ENCODE measurements around the gene TFCP2L1.

Gene TFCP2L1

DNA sequence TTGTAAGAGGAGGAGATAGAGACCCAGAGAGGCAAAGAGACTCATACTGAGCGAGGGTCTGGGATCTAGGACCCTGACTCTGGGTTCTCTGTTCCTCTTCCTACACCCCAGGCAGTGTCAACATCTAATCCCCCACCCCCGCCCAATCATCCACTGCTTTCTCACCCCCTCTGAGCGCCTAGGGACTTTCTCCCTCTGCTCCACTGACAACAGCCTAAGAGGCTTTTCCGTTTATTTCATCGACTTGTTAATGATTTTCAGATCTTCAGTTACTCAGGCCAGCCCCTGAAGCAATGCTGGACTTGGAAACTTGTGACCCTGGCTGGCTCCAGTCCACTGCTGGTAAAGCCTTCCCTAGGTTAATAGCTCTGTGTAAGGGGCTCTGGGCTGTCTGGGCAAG is 65.1 kb downstream of the TFCP2L1 start:
- DNase-seq (ENCODE audit: low read depth): no peak

DNA sequence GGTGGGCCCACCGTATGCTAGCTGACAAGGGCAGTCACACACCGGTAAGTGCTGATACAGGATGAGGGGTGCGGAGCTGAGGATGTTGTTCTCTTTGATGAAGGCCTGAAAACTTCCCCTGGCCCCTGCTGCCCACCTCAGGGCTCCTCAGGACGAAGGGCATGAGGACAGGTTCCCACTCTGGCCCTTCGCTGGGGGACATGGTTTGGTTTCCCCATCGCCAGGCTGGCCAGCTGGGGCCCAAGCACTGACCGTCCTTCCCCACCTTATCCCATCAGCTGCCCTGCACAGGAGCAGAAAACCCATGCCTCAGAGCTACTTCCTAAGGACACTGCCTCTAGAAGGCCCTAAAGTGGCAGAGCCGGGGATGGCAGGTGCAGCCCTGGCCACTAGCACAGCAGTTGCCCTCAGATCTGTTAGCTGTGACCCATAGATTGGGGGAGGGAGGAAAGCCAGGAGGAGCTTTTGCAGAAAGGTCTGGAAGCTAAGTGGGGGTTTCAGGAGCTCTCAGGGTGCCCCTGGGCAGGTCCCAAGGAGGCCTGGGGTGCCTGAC is 66.5 kb downstream of the TFCP2L1 start:
- no peak for DNase-seq (ENCODE audit: low read depth)

DNA sequence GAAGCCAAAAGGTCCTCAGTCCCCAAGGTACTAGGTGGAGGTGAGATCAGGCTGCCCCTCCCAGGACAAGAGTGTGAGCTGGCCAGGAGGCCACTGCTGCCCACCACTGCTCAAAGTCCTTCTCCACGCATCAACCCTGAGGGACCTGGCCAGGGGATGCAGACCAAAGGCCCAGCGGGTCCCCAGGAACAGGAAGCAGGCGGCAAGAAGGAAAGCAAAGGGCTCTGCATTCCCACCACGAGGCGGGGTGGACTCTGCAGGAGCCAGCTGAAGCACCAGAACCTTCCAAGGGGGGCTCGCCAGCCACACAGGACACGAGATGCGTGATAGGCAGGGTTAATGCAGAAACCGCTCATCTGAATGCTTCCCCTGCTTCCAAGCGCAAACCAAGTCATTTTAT is 67.4 kb downstream of the TFCP2L1 start:
- no peak for DNase-seq (ENCODE audit: low read depth)

DNA sequence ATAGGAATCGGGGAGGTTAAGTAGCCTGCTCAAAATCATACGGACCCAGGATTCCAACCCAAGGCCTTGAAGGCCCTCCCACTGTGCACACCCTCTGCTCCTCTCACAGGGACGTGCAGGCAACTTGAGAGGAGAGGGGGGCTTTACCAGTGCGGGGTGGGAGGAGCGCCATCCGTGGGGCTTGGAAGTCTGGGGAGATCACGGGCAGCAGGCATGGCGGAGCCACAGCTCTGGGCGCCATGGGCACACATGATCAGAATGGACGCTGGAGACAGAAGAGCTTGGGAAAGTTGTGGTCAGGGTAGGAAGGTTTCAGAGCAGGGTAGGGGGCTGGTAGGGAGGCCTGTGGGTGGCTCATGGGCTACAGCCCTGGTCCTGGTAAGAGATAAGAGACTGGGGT is 70.7 kb downstream of the TFCP2L1 start:
- DNase-seq (ENCODE audit: low read depth): no peak

DNA sequence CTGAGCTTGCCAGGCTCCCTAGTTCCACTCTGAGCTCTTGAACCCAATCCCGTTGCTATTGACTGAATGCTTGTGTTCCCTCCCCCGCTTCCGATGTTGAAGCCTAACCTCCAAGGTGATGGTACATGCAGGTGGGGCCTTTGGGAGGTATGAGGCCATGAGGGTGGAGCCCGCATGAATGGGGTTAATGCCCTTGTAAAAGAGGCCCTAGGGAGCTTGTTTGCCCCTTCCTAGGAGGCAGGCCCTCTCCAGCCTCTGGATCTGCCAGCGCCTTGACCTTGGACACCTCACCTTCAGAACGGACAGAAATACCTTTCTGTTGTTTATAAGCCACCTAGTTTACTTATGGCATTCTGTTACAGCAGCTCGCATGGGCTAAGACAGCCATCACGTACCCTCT is 71.6 kb downstream of the TFCP2L1 start:
- DNase-seq (ENCODE audit: low read depth): no peak

DNA sequence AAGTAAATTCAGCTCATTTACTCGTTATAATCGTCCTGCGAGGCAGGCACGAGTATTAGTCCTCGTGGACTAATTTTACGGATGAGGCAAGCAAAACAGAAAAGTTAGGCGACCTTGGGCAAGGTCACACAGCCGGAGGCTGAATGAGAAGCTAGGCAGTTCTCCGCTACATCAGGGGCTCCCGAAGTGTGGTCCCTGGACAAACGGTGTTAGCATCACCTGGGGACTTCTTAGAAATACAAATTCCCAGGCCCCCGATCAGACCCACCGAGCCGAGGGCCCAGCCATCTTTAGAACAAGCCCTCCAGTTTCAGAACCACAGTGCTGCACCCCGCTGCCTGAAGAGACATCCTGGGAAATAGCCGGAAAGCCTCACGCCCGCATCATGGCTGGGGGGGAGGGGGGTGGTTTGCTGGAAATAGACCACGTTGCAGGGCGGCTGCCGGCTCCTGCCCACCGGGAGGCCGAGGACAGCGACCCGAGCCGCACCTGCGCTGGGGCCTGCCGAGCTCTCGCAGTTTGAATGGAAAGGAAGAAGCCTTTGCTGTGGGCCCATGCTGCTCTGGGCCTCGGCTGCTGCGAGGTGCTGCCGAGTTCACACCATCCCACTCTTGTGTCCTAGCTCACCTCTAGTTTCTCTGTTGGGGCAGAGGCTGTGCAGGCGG is 72.2 kb downstream of the TFCP2L1 start:
- DNase-seq (ENCODE audit: low read depth): no peak

DNA sequence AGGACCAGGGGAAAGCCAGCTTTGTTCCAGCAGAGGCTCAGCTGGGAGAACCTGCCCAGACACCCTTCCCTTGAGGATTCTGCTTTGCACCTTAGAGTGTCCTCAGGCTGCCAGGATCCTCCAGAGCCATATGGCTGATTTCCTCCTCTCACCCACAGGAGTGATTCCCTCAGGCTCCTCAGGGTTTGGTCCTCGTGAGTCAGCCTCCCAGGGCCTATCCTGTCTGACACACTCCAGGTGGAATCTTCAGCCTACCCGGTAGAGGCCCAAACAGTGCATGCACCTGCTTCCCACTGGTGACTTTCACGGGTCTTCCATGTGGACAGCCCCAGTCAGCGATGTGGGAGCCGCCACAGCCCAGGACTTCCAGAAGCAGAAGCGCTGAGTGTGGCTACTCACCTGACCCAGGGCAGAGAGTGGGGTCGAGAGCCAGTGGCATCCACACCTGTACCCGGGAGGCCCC is 73.3 kb downstream of the TFCP2L1 start:
- no peak for DNase-seq (ENCODE audit: low read depth)

DNA sequence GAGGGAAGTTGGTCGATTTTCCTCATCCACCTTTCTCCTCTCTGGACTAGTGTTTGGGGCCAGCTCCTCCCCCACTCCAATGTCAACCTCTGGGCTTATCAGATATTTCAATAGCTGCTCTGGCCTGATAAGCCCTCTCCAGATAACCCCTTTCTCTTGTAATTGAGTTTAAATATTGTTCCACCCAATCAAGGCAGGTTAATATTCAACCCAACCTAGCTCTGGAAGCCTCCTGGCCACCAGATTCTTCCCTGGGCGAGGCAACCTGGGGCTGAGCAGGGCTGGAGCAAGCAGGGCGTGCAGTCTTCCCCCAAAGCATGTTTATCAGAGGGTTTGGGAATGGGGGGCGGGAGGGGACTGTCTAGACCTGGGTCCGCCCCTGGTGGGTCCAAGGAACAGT is 73.8 kb downstream of the TFCP2L1 start:
- DNase-seq (ENCODE audit: low read depth): no peak

DNA sequence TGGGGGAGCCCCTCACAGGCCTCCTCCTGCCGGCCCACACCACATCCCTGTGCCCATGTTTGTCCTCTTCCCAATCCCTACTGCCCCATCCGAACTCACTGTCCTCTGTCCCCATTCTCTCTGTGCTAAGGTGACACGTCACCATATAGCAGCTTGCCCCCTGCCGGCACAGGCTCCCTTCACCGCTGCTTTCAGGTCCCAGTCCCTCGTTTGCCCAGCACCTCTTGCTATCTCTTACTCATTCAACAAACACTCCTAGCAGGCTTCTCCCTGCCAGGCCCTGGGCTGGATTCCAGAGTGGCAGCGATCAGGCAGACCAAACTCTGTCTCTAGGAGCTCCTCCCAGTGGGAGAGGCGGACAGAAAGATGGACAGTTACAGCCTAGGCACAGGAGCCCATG is 74.3 kb downstream of the TFCP2L1 start:
- no peak for DNase-seq (ENCODE audit: low read depth)

DNA sequence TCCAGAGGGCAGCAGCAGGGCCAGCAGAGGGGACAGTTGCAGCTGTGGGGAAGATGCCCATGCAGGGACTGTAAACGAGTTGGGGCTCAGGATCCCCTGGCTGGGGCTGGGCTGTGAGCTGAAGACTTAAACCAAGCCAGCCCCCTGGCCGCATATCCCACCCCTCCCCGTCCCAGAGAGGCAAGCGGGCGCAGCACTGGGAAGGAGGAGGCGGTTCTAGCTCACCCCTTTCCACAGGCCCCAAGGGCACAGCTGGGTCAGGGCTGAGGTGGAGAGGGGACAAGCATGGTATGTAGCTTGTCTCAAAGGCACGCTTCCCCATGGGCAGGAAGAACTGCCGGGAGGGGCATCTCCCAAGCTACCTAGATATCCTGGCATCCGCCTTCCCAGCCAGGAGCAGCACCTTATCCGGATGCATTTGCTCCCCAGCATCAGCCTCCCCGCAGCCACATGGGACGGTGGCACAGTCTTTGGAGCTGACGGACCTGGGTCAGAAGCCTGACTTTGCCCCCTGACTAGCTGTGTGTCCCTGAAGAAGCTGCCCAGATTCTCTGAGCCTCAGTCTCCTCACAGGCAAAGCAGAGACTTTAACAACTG is 75.9 kb downstream of the TFCP2L1 start:
- DNase-seq (ENCODE audit: low read depth): no peak

DNA sequence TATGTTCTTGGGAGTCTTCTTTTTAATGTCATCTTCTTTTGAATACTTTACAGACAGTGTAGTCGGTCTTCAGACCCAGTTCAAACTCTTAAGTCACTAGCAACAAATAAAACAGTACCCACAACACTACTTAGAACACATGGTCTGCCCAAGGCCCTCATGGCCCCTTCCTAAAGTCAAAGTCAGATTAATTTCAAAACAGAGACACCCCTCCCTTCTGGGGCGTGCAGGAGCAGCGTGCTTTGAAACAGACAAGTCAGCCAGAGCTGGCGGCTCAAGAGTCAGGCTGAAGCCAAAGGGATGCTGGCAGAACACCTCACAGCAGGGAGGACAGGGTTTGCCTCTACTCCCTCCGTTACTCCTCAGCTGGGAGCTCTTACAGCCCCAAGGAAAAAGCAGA is 77.5 kb downstream of the TFCP2L1 start:
- DNase-seq (ENCODE audit: low read depth): no peak

DNA sequence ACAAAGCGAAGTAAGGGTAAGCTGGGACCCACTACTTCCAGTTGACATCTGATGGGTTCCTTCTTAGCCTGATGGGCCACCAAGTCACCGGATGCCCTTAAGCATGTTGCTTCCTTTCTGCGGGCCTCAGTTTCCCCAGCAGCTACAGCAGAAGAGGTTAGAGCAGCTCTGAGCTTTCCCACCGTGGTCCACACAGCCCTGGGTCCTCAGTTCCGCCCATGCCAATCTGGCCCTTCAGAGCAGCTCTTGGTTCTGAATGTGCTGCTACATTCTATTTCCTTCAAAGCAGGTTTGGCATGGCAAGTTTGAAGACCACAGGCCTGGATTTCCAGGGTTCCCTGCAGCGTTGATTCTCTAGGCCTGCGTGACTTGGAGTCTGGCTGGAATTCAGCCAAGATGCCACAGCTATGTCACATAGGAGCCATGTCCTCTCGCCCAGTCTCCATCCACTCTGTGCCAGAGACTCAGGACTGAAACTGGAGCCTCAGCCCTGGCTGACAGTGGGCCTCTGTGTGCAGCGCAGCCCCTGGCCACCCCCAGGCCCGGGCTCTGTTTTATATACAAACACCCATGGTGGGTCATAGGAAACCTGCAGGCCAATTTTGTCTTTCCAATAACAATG is 79.6 kb downstream of the TFCP2L1 start:
- DNase-seq (ENCODE audit: low read depth): no peak

DNA sequence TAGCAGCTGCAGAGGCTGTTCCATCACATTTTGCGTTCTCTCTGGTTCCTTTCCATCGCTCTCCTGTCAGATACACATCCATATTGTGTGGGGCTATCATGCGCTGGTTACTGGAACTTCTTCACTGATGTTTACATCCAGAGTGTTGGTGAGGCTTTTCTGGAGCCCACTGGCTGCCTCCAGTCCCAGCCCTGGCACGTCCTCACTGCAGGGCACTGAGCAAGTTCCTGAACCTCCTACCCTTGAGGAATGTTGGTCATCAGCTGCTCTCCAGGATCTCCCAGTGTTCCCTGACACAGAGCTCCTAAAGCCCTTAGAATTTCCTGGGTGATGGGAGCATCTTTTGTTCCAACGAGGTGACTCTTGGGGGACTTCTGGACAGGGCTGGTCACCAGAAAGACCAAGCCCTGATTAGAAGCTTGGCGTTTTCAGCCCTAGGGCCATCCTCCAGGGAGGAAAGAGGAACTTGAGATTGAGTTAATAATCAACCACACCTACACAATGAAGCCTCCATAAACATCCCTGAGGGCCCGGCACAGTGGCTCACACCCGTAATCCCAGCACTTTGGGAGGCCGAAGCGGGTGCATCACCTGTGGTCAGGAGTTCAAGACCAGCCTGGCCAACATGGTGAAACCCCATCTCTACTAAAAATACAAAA is 81.3 kb downstream of the TFCP2L1 start:
- no peak for DNase-seq (ENCODE audit: low read depth)

DNA sequence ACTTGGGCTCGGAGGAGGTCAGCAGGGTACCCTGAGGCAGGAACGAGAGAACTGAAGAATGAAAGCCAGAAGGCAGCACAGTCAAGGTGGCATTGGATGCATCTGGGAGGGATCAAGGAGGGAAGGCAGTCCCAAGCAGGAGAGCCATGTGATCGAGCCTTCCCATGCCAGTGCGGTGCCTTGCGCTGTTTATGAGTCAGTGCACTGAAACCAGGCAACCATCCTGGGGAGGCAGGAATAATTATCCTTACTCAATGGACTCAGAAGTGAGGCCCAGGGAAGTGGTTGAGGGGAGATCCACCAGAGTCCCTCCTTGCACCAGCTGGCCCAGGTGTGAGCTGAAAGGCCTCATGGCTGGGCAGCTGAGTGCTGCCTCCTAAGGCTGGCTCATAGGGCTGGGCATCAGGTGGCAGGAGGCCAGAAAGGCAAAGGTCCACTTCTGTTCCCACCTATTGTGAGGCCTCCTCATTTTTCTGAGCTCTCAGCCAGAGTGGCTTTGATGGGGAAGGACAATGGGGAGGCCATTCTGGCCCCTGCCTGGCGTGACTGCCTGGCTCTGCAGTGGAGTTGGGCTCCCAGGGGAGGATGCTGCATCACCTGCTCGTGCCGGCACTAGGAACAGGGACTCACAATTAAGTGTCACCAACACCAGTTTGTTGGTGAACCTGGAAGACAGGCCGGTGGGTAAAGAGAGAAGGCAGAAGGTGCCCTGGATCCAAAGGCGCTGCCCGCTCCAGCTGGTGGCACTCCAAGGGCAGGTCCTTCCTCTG is 82.3 kb downstream of the TFCP2L1 start:
- DNase-seq (ENCODE audit: low read depth): no peak

DNA sequence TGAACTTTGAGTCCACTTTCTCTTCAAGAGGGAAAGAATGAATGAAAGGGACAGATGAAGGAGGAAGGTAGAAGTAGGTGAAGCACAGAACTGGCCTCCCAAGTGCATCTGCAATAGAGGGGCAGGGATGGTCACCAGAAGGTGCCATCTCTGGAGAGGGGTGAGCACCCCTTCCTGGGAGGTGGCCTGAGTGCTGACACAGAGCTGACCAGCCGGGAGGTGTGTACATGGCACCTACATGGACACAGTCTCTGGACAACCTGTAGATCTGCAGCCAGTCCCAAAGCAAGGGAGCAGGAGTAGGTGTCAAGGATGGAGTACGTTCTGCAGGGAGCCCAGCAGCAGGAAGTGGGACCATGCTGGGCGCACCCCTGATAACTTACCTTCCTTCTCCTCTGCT is 83.2 kb downstream of the TFCP2L1 start:
- no peak for DNase-seq (ENCODE audit: low read depth)

DNA sequence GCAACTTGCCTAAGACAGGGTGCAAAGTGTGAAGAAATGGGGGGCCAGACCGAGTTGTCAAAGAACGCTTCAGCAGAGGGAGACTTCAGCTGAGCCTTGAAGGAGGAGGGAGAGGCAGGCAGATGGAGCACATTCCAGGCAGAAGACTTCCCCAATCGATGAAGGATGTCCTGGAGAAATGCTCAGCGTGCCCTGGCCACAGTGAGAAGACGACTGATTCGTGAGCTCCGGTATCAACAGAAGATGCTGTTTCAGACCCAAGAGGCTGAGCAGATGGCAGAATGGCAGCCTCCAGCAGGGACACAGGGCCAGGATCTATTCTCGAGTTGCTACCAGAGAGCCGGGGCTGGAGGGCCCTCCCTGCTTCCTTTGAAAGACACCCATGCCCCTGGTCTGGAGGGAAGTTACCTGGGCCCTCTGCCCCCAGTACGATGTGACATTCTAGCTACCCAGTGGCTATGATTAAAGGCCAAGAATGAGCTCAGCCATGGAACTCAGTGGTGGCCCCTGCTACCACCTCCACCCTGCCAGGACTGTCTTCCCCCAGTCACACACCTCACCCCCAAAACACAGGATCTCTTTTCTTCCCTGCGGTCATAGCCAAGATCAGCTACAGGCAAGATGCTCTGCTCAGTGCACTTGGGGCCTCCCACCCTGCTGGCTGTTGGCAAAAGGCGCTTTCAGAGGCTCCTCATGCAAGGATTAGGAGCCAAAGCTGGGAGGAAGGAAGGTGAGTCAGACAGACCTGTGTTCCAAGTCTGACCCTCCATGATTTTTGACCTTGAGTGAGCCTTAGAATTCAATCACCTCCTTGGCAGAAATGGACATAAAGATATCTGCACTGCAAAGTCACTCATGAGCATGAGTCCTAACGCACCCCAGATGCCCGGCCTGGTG is 84.3 kb downstream of the TFCP2L1 start:
- DNase-seq (ENCODE audit: low read depth): no peak

DNA sequence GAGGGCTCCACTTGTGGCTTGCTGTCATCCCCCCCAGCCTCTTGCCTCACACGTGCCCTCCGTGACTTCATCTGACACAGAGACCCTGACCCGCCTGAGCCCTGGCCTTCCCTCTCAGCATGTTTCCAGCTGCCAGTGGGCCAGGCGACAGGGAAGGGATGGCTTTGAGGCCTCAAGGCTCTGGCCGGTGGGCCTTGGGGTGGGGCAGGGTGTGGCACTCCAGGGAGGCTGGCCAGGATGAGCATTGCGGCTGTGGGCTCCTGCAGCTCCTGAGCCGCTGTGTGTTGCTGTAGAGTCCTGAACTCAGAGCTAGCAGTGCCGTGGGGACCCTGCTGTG is 85.0 kb downstream of the TFCP2L1 start:
- no peak for DNase-seq (ENCODE audit: low read depth)

DNA sequence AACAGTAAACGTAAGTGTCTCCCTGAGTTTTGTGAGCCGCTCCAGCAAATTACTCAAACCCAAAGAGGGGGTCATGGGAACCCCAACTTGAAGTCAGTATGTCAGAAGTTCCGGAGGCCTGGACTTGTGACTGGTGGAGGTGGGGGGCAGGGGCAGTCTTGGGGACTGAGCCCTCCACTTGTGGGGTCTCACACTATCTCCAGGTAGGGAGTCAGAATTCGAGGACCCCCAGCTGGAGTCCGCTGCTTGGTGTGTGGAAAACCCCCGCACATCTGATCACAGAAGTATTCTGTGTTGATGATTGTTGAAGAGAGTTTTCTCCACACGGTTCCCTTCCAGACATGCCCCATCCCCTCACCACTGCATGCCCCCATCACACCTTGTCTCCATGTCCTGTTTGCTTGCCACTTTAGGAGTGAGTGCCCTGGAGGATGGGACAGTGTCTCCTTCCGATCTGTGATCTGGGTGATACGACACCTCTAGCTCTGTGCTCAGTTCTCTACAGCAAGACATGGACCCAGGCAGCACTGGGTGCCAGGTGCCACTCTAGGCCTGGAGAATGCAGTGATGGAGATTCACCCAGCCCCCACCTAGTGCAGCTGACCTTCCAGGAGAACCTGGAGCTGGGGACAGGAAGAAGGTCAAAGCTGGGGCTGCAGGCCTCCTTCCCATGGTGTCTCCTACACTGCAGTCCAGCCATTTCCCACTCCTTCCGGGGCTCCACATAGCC is 85.6 kb downstream of the TFCP2L1 start:
- no peak for DNase-seq (ENCODE audit: low read depth)

DNA sequence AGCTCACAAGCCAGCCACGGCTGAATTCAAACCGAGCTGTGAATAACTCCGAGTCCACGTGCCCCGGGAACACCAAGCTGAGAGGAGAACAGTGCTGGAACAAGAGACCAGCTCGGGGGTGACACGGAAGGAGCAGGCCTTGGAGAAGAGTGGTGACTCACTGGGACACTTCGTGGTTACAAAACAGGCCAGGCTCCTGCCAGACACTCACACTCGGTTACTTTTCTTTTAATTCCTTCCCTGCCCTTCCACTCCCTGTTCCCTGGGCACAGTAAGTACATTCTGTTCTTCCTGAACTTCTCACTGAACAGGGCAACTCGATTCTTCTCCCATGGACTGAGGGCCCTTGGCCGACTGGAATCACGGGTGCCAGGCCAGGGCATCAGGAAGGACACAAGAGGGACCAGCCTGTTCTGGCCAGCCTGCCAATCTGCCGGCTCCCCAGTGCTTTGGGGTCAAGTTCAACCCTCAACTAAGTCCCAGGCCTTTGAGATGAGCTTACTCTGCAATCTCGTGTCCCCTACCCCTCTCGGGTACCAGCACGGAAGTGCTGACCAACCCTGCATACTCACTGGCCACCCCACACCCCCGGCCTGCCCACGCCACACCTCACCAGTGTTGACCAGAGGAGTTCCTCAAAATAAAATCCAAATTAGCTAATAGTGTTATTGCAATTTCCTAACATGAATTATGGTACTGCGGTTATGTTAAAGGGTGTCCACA is 87.5 kb downstream of the TFCP2L1 start:
- no peak for DNase-seq (ENCODE audit: low read depth)

DNA sequence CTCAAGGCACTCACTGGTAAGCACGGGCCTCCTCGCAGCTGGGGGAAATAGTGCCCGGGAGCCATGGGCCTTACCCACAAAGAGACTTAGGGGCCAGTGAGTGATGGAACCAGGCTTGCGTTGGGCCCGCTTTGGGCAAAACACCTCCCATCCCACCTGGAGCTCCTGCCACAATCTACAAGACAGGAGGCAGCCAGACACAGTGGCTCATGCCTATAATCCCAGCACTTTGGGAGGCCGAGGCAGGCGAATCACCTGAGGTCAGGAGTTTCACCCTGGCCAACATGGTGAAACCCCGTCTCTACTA is 88.2 kb downstream of the TFCP2L1 start:
- DNase-seq (ENCODE audit: low read depth): no peak
